ENCODE measurements around the gene TRIM15. TPM values are rescaled to one million over a fixed set of nuclear protein-coding genes. Genes with fewer than 3 reads are reported as not detected.

The TRIM15 gene
- polyA plus RNA-seq, 6 donors from 2014 or later: not detected

DNA sequence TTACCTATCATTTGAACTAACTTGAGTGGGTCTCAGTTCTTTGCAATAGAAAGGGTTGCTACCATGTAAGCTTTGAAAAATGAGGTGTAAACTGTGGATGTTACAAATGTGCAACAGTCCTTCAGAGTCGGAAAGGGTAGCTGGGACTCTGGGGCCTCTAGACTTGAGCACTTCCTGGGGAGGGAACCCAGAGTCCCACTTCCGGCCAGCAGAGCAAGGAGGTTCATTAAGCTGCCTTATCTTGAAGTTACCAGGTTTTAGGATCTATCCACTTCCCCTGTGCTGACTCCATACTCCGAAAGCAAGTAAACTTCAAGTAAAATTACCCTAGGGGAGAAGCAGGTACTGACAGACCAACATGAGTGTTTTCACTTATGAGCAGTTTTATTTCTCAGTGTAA is 11.8 kb upstream of the TRIM15 start:
- no peaks in the 10 kb centered on the region for H3K36me3 Mint-ChIP-seq
- no peak overlapping the region for H3K4me3 Mint-ChIP-seq
- no peaks in the 10 kb centered on the region for H3K9me3 Mint-ChIP-seq
- H3K4me1 Mint-ChIP-seq: no peaks in the 10 kb centered on the region
- DNase-seq (no peak), ATAC-seq (ENCODE audit: low read depth in 2 of 2) (no peak)
- peaks cover 32 to 72% (median 51%) of the 10 kb centered on the region in 3 donors for H3K27me3 Mint-ChIP-seq
- no peak overlapping the region for H3K27ac Mint-ChIP-seq

DNA sequence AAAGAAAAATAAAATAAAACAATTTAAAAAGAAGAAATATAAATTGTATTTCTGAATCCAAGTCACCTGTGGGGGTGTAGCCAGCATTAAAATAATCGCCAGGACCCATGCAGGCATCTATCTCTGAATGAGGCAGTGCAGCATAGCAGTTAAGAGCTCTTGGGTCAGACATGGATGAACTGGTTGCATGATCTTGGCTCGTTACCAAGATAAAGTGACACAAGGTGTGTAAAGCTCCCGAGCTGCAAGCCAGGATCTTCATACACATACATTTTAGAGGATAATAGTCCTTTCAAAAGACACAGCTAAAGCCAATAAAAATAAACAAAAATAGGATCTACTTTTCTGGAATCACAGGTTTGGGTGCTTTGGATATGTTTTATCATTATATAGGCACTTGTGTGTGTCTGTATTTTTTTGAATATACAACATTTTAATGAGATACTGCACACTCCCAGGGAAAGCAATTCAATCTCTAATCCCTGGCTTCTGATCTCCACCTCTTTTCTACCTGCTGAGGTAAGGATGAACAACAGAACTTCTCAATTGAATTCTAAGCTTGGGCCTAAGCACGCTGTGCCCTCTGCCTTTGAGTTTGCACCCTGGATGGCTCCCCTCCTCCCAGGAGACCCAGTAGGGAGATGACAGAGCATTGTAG is 11.2 kb upstream of the TRIM15 start:
- ATAC-seq (ENCODE audit: low read depth in 2 of 2): no peak
- no peak for DNase-seq
- Mint-ChIP-seq H3K4me1 (no peaks in the 10 kb centered on the region), H3K27ac (no peak overlapping the region), H3K27me3 (peaks cover 35 to 66% (median 51%) of the 10 kb centered on the region in 3 donors), H3K4me3 (no peak overlapping the region), H3K36me3 (no peaks in the 10 kb centered on the region), H3K9me3 (no peaks in the 10 kb centered on the region)

DNA sequence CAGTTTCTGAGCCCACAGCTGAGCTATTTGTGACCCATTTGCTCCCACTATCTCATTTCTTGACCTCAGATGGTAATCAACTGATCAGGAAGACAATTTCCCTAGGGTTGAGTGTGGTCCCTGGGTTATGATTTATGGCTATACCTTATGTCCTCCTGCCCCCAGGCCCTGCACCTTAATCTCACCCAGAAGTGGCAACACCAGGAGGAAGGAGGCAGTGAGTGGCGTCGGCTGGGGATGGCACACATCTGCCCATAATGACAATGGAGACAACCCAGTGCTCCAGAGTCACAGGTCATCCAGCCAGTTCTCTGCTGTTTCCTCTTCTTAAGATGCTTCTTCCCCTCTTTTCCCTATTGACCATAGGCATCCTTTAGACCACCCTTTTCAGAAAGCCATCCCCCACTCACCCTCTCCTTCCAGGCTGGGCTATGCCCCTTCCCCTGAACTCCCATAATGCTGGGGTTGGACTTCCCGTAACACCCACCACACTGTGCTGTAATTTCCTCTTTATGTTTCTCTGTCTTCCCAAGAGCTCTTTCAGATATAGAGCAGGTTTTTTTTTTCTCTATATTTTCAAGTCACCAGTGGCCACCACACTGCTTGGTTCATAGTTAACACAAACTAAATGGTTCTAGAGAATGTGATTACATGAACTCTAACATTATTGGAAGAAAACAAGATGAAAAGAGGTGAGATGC is 10.3 kb upstream of the TRIM15 start:
- H3K36me3 Mint-ChIP-seq: no peaks in the 10 kb centered on the region
- peaks cover 0 to 2% (median 0%) of the 10 kb centered on the region in 3 donors for H3K4me1 Mint-ChIP-seq
- H3K27me3 Mint-ChIP-seq: peaks cover 27 to 57% (median 44%) of the 10 kb centered on the region in 3 donors
- ATAC-seq (ENCODE audit: low read depth in 2 of 2): no peak
- DNase-seq: no peak
- H3K4me3 Mint-ChIP-seq: no peak overlapping the region
- H3K9me3 Mint-ChIP-seq: no peaks in the 10 kb centered on the region
- H3K27ac Mint-ChIP-seq: no peak overlapping the region

DNA sequence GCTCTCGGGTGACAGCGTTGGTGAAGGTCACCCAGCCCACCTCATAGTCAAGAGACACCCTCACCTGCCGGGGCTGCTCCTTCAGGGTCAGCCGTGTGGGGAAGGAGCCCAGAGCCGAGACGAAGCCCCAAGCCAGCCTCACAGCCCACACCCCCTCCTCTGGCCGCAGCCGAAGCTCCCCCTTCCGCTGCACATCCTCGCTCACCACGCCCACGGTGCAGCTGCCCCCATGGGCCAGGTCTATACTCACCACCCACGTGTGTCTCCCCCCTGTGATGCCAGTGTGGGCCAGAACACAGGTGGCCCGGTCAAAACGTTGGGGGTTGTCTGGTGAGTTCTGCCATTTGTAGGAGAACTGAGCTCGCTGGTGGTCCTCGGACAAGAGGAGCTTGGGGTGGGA is 9.3 kb upstream of the TRIM15 start:
- Mint-ChIP-seq H3K27me3 (peaks cover 24 to 62% (median 48%) of the 10 kb centered on the region in 3 donors), H3K36me3 (no peaks in the 10 kb centered on the region), H3K4me1 (peaks cover 0 to 6% (median 2%) of the 10 kb centered on the region in 3 donors)

GRCh38 chr6:30154709-30155519 is 8.4 kb upstream of the TRIM15 start:
- Mint-ChIP-seq H3K27ac (peak overlapping the region in 1 of 6 donors; percentile 11), H3K9me3 (no peaks in the 10 kb centered on the region), H3K27me3 (peaks cover 25 to 68% (median 49%) of the 10 kb centered on the region in 3 donors), H3K4me1 (peaks cover 0 to 6% (median 2%) of the 10 kb centered on the region in 3 donors), H3K36me3 (no peaks in the 10 kb centered on the region), H3K4me3 (peak overlapping the region in 1 of 8 donors; percentile 36)
- DNase-seq (no peak), ATAC-seq (ENCODE audit: low read depth in 2 of 2) (no peak)

More for the DNA sequence above, 9.3 kb upstream of the TRIM15 start:
- DNase-seq (no peak), ATAC-seq (ENCODE audit: low read depth in 2 of 2) (no peak)
- no peaks in the 10 kb centered on the region for H3K9me3 Mint-ChIP-seq
- H3K4me3 Mint-ChIP-seq: no peak overlapping the region
- H3K27ac Mint-ChIP-seq: no peak overlapping the region

GRCh38 chr6:30155520-30156261 is 7.7 kb upstream of the TRIM15 start:
- no peak overlapping the region for H3K27ac Mint-ChIP-seq
- no peaks in the 10 kb centered on the region for H3K36me3 Mint-ChIP-seq
- no peak for DNase-seq
- peaks cover 18 to 68% (median 49%) of the 10 kb centered on the region in 3 donors for H3K27me3 Mint-ChIP-seq
- H3K9me3 Mint-ChIP-seq: no peaks in the 10 kb centered on the region
- ATAC-seq (ENCODE audit: low read depth in 2 of 2): no peak
- peaks cover 0 to 6% (median 2%) of the 10 kb centered on the region in 3 donors for H3K4me1 Mint-ChIP-seq
- no peak overlapping the region for H3K4me3 Mint-ChIP-seq

DNA sequence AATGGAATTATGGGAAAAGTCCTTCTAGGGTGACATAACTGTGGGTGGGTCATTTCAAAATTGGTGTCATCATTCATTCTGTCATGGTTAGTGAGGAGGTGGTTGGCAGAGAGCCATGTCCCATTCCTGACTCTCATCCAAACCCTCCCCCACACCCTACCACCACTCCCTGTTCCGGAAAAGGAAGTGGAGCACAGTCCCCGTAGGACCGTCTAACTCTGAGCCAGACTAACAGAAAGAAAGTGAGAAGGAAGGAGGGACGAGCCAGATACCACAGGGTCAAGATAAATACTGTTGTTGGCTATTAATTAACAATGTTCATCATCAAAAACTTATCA is 7.1 kb upstream of the TRIM15 start:
- Mint-ChIP-seq H3K4me1 (peaks cover 0 to 6% (median 2%) of the 10 kb centered on the region in 3 donors), H3K27me3 (peaks cover 18 to 64% (median 51%) of the 10 kb centered on the region in 3 donors), H3K4me3 (no peak overlapping the region), H3K27ac (no peak overlapping the region), H3K9me3 (no peaks in the 10 kb centered on the region), H3K36me3 (no peaks in the 10 kb centered on the region)
- ATAC-seq (ENCODE audit: low read depth in 2 of 2) (no peak), DNase-seq (no peak)

- Mint-ChIP-seq H3K9me3 (no peaks in the 10 kb centered on the region), H3K4me1 (peaks cover 0 to 6% (median 2%) of the 10 kb centered on the region in 3 donors)
Measured at GRCh38 chr6:30156774-30157173, 6.6 kb upstream of the TRIM15 start.

GRCh38 chr6:30157581-30157980 is 5.8 kb upstream of the TRIM15 start:
- H3K36me3 Mint-ChIP-seq: no peaks in the 10 kb centered on the region
- peaks cover 0 to 6% (median 2%) of the 10 kb centered on the region in 3 donors for H3K4me1 Mint-ChIP-seq
- no peak for DNase-seq
- ATAC-seq (ENCODE audit: low read depth in 2 of 2): no peak
- no peaks in the 10 kb centered on the region for H3K9me3 Mint-ChIP-seq
- H3K27ac Mint-ChIP-seq: no peak overlapping the region
- H3K4me3 Mint-ChIP-seq: no peak overlapping the region
- peaks cover 25 to 64% (median 51%) of the 10 kb centered on the region in 3 donors for H3K27me3 Mint-ChIP-seq

More at GRCh38 chr6:30156774-30157173, 6.6 kb upstream of the TRIM15 start:
- ATAC-seq (ENCODE audit: low read depth in 2 of 2) (no peak), DNase-seq (no peak)
- Mint-ChIP-seq H3K27ac (no peak overlapping the region), H3K4me3 (no peak overlapping the region), H3K27me3 (peaks cover 22 to 64% (median 51%) of the 10 kb centered on the region in 3 donors), H3K36me3 (no peaks in the 10 kb centered on the region)

GRCh38 chr6:30157999-30158398 is 5.3 kb upstream of the TRIM15 start:
- Mint-ChIP-seq H3K9me3 (no peaks in the 10 kb centered on the region), H3K27ac (no peak overlapping the region), H3K4me1 (peaks cover 0 to 6% (median 2%) of the 10 kb centered on the region in 3 donors), H3K27me3 (peaks cover 25 to 60% (median 50%) of the 10 kb centered on the region in 3 donors), H3K36me3 (no peaks in the 10 kb centered on the region), H3K4me3 (no peak overlapping the region)
- DNase-seq (no peak), ATAC-seq (ENCODE audit: low read depth in 2 of 2) (no peak)

DNA sequence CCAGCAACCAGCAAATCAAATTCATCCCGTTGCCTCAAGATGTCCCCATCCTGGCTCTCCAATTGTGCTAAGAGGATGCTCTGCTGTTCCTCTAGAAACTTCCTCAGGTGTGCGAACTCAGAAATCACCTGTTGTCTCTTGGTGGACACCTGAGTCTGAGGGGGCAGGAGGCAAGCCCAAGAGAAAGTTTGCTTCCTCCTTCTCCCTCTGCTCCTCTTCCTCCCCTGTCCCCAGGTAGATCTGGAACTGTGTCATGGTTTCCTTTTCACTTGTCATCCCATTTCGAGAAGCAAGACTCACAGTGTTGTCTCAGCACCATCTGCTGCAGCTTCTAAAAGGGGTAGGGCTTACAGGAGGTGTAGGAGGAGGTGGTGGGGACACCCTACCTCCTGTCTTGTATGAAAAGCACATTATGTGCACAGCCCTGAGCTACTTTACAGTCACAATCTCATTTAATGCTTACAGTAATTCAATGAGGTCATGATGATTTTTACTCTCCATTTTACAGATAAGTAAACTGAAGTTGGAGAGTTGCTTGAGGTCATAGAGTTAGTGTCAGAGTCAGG is 4.8 kb upstream of the TRIM15 start:
- DNase-seq: no peak
- Mint-ChIP-seq H3K4me3 (no peak overlapping the region), H3K9me3 (no peaks in the 10 kb centered on the region), H3K4me1 (peaks cover 0 to 6% (median 2%) of the 10 kb centered on the region in 3 donors), H3K27ac (no peak overlapping the region), H3K27me3 (peaks cover 25 to 55% (median 46%) of the 10 kb centered on the region in 3 donors), H3K36me3 (no peaks in the 10 kb centered on the region)
- no peak for ATAC-seq (ENCODE audit: low read depth in 2 of 2)

GRCh38 chr6:30160008-30160784 is 3.1 kb upstream of the TRIM15 start:
- no peak overlapping the region for H3K4me3 Mint-ChIP-seq
- H3K9me3 Mint-ChIP-seq: peaks cover 0 to 4% (median 0%) of the 10 kb centered on the region in 7 donors
- no peak for ATAC-seq (ENCODE audit: low read depth in 2 of 2)
- H3K4me1 Mint-ChIP-seq: peaks cover 0 to 6% (median 2%) of the 10 kb centered on the region in 3 donors
- DNase-seq: no peak
- H3K27ac Mint-ChIP-seq: no peak overlapping the region
- H3K27me3 Mint-ChIP-seq: peaks cover 32 to 53% (median 47%) of the 10 kb centered on the region in 3 donors
- no peaks in the 10 kb centered on the region for H3K36me3 Mint-ChIP-seq

Measured in naive B cell (primary cell).